Astrocyte of the spinal cord (primary cell): Measurements from ENCODE around the gene GOLGB1.
"Not testable (repeated sequence)": the region's sequence is repeated elsewhere in the genome, so short reads cannot be mapped to it uniquely, and the experiment has no call there.

ENCODE experiments used
- DNase-seq: peaks from one replicate; pipeline ENCODE4 v3.0.0; 2011; ENCODE audit warnings: low read depth, low spot score
- H3K4me3 ChIP-seq: 2 replicates; pipeline ENCODE4 v1.5.1; 2011; ENCODE audit warnings: low read depth, mild to moderate bottlenecking, low read length, moderate library complexity
- CTCF ChIP-seq: IDR thresholded peaks from 2 replicates; pipeline ENCODE4 v1.5.1; 2012; ENCODE audit warnings: low read depth, mild to moderate bottlenecking, low read length, inconsistent platforms
- in situ Hi-C: cut with HindIII; loops from 2 replicates; pipeline ENCODE4 v1.10.0; 2017; ENCODE audit warnings: low sequenced_read_pairs

Gene GOLGB1

GRCh38 chr3:121692010-121692699 lies 57.4 kb downstream of the GOLGB1 start:
- no peak for DNase-seq
- TF ChIP-seq CTCF = no peak
- in situ Hi-C loops = no loop called here
- H3K4me3 ChIP-seq = no peak overlapping the region

DNA sequence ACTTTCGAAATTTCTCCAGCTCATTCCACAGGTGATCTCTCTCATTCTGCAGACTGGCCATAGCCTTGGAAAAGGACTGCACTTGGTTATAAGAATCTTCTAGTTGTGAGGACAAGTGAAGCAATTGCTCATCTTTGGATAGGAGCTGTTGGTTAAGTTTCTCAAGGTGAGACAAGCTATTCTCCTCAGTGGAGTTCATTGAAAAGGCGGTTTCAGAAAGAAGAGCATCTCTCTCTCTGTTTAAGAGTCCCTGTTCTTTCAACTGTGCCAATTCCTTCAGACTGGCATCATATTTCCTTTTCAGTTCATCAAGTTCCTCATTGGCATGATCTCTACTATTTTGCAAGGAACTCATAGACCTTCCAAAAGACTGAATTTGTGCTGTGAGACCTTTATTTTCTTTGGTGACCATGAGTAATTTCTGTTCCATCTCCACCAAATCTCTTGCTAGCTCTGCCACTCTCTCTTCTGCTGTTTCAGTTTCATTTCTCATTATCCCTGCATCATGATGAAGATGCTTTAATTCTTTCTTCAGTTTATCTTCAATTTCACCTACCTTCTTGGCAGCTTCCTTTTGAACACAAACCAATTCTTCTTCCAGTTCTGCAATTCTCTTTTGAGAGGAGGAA lies 58.6 kb downstream of the GOLGB1 start:
- in situ Hi-C loops = no loop called here
- no peak for TF ChIP-seq CTCF
- no peak overlapping the region for H3K4me3 ChIP-seq
- DNase-seq = no peak

DNA sequence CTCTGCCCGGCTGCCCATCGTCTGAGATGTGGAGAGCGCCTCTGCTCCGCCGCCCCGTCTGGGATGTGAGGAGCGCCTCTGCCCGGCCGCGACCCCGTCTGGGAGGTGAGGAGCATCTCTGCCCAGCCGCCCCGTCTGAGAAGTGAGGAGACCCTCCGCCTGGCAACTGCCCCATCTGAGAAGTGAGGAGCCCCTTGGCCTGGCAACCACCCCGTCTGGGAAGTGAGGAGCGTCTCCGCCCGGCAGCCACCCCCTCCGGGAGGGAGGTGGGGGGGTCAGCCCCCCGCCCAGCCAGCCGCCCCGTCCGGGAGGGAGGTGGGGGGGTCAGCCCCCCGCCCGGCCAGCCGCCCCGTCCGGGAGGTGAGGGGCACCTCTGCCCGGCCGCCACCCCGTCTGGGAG lies 60.8 kb downstream of the GOLGB1 start:
- DNase-seq, H3K4me3 ChIP-seq, in situ Hi-C loops: not testable (repeated sequence)

DNA sequence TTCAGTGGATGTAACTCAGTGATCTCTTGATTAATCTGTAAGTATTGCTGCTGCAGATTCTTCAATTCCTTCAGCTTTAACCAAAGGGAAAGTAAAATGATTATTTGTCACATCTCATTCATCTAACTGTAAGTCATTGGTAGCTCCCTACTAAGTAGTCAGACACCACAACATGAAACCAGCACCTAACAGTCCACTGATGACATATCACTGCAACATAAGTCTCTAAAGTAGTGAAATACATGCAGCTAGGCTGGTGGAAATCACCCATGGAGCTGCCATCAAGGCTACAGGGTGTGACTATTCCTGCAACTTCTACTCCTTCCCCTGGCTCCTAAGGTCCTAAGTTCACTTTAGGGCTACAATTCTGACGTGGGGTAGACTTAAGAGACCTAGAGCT lies 67.7 kb downstream of the GOLGB1 start:
- DNase-seq = no peak
- in situ Hi-C loops = no loop called here
- H3K4me3 ChIP-seq = no peak overlapping the region
- TF ChIP-seq CTCF = no peak

- no peak for DNase-seq
- H3K4me3 ChIP-seq = no peak overlapping the region
- no peak for TF ChIP-seq CTCF
- in situ Hi-C loops = no loop called here
Measured at GRCh38 chr3:121677141-121677540, 72.4 kb downstream of the GOLGB1 start.

DNA sequence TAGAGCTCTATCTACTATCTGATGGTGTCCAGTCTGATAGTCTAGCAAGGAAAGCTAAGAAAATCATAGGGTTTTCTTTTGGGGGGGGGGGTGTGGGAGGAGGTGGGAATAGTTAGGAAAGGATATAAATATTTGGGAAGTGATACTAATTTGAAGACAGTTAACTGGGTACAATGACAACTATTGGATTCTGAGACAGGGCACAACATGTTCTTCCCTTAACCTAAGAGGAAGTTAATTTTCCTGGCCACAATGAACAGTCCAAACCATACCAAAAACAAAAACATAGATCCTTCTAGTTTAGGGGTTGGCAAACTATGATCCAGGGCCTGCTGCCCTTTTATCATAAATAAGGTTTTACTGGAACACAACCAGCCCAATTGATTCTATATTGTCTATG lies 78.9 kb downstream of the GOLGB1 start:
- H3K4me3 ChIP-seq = no peak overlapping the region
- DNase-seq = no peak
- in situ Hi-C loops = no loop called here
- TF ChIP-seq CTCF = no peak

DNA sequence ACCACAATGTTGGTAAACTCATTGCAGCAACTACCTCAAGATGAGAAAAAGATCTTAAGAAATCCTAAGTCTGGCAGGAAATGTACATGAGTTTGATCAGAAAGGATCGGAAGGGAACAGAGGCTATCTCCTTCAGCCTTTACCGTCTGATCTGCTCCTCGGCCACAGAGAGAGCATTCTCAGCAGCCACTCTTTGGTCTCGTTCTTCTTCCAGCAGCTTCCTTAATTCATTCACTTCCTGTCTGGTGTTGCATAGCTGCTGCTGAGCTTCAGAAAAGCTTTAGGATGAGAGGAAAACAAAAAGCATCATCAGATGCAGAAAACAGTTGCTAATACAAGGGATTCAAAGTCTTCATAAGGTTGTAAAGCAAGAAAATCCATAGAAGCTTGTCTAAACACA lies 82.2 kb downstream of the GOLGB1 start:
- in situ Hi-C loops = no loop called here
- no peak overlapping the region for H3K4me3 ChIP-seq

More for the DNA sequence above, 82.2 kb downstream of the GOLGB1 start:
- DNase-seq = no peak
- no peak for TF ChIP-seq CTCF
